Dermis blood vessel endothelial cell (primary cell): ENCODE results near the gene INHBB. TPM values are rescaled to one million over a fixed set of nuclear protein-coding genes. Genes with fewer than 3 reads are reported as not detected.
A peak's percentile ranks its signal among the peaks of the same experiment; 100 is the strongest.

Source experiments
- DNase-seq: peaks from one replicate; pipeline ENCODE4 v3.0.0; 2010
- total RNA-seq: library from RNA; depleted of rRNA; stranded (reverse); fragments of >200 nt; gene quantifications from 2 replicates; pipeline ENCODE4 v1.2.3, GENCODE V29; 2014

INHBB gene
- total RNA-seq, 1 donor from 2014 or later = 8.5 TPM

DNA sequence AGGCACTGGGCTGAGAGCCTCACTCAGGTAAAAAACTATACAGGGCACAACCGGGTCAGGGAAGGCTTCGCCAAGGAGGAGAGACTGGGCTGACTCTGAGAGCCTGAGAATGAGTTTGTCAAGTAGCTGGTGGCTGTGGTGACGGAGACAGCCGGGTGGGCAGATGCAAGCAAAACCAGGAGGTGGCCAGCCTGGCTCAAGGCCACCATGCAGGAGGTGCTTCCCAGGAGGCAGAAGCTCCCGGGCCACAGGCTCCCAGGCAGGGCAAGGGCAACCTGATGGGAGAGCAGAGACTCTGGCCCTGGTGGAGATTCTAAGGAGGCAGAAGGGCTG is 2.9 kb upstream of the INHBB start:
- DNase-seq = no peak

DNA sequence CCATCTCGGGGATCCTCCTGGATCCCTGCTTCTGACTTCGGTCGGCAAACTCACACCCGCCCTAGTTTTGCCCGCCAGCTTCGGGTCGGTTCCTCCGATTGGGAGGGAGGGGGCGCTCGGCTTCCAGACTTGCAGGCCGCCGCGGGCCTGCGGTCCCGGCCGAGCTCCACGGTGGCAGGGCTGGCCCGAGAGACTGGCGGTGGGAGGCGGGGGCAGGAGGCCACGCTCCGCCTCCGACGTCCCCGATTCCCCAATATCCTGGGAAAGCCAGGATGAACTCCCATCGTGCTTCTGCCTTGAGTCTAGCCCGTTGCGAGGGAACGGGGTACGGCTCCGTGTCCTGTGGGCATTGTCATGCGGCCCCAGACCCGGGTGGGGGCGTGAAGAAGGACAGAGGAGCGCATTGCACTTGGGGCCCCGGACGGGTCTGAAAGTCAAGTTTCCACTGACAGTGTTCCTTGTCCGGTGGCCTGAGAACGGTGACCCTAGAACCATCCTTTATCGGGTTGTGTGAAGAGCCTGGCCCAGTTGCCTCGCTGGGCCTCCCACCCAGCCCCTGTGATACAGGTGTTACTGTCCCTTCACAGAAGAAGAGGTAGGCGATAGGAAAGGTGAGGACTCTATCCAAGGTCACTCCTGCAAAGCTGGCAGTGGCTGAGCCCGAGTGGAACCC is 2.4 kb upstream of the INHBB start:
- peak; percentile 90 for DNase-seq

DNA sequence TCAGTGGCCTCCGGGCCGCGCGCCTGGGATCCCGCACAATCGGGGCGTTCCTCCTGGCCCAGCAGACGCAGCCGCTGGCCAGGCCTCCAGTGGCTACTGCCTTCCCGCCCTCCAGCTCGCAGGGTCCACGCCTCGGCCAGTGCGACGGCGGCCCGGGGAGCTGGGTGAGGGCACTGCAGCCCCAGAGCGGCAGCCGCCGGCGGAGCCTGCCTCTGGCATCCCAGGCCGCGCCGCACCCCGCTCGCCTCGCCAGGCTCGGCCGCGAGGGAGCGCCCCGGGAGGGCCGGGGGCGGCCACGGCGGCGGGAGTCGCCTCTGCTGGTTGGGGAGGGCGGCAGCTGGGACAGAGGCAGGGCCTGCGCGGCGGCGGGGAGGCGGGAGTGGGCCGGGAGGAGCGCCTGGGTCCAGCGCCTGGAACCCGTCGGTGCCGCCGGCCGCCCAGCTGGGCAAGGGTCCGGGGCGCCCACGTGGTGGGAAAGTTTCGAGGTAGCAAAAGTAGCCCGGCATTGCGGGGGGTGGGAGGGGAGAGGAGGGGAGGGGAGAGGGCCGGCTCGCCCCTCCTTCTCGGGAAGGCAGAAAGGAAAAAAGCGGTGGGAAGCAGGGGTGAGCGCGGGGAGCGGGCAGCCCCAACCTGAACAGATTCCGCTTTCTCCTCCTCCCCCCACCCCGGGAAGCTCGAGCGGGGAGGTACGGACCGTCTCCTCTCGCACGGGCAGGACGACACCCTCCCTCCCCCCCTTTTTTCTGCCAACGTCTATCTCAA is 1.5 kb upstream of the INHBB start:
- DNase-seq = peak; percentile 39

DNA sequence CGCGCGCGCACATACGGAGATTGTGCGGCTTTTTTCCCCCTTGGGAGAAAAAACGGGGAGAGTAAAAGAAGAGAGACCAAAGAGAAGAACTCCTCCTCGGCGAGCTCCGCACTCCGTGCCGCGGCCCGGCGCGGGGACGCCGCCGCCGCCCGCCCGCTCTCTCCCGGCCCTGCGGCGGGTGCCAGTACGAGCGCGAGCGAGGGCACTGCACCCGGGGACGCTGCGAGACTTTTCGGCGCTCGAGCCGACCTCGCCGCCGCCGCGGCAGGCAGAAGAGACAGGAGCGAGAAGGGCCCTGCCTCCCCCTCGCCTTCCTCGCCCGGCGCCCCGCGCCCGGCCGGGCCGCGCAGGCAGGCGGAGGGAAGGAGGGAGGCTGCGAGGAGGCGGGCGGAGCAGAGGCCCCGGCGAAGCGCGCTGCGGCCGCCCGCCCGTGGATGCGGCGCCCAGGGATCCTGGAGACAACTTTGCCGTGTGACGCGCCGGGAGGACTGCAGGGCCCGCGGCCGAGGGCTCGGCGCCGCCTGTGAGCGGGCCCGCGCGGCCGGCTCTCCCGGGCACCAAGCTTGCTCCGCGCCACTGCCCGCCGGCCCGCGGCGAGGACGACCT is 857 bp upstream of the INHBB start:
- DNase-seq = peak; percentile 26

DNA sequence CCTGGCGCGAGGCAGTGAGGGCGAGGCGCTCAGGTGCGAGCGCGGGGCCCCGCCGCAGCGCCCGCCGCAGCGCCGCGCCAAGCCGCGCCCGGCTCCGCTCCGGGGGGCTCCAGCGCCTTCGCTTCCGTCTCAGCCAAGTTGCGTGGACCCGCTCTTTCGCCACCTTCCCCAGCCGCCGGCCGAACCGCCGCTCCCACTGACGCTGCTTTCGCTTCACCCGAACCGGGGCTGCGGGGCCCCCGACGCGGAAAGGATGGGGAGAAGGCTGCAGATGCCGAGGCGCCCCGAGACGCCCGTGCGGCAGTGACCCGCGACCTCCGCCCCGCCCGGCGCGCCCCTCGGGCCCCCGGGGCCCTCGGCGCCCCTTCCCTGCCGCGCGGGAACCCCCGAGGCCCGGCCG is 328 bp upstream of the INHBB start:
- DNase-seq = no peak

DNA sequence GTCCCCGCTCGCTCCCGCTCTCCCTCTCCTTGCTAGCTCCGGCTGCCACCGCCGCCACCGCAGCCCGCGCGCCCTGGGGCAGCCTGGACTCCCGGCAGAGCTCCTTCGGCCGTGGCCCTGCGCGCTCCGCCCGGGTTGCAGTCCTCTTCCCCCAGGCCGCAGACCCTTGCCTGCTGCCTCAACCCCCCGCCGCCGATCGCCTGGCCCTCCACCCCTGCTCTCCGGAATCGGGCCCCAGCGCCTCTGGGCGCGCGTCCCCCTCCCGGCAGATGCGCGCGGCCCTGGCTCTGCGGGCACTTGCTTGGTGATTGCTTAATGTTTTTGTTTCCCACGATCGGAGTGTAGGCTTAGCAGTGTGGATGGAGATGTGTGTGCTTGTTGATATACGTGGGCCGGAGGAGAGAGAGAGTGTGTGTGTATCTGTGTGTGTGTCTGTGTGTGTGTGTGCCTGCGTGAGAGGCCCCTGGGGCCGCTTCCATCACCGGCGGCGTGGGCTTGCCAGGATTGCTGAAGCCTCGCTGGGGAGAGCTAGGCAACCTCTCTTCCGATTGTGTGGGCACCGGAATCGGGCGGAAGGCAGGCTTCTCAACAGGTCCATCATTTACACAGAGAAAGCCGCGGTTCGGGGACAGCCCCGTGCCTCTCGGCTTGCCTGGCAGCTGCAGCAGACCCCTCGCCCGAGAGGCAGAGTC is 877 bp downstream of the INHBB start:
- peak; percentile 26 for DNase-seq

DNA sequence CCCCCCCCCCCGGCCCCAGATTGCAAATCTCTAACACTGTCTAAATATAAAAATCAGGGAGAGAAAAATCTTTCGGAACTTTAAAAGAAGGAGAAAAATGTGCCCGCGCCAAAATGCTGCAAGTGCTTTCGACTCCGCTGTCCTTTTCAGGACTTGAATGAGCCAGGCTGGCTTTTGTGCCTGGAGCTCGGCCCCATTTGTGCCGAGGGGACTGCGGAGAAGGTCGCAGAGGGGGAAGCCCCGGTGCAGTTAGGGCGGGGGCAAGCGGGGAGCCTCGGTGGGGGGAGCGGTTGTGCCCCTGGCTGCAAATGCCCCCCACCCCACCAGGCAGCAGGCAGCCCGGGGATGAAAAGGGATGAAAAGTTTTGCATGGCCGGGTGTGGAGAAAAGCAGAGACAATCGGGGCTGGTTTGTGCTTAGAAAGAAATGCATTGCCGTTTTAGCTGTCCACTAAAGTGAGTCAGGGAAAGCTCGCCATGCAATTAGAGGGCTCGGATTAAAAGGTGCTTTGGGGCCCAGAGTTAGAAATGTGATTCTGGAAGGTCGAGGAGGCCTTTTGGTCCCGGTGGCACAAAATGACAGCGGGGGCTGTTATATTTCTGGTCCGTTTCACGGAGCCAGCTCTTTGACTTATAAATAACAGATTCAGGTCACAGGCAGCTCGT is 1.6 kb downstream of the INHBB start:
- DNase-seq = peak; percentile 39

DNA sequence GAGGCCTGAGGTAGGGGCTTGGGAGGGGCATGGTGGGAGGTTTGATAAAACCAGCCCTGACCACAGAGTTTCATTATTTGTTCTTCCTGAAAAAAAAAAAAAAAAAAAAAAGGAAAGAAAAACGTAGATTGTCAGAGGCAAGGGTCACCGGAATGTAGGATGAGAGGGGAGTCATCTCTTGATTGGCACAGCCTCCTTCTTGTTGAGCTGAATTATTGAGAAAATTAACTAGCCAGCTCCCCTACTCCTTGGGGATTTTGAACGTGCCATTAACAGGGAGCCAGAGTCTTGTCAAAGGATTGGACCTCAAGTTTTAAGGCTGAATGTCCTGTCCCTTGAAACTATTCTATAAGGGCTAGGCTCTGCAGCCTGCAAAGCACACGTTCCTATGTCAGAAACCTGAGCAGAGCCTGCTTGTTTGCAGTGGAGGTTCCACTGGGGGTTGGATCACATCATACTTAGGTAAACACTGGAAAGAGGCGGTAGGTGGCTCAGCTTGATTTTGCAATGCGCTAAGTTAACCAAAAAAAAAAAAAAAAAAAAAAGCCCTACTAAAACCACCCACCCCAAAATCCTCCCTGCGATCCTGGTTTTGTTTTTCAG is 2.3 kb downstream of the INHBB start:
- DNase-seq = no peak

DNA sequence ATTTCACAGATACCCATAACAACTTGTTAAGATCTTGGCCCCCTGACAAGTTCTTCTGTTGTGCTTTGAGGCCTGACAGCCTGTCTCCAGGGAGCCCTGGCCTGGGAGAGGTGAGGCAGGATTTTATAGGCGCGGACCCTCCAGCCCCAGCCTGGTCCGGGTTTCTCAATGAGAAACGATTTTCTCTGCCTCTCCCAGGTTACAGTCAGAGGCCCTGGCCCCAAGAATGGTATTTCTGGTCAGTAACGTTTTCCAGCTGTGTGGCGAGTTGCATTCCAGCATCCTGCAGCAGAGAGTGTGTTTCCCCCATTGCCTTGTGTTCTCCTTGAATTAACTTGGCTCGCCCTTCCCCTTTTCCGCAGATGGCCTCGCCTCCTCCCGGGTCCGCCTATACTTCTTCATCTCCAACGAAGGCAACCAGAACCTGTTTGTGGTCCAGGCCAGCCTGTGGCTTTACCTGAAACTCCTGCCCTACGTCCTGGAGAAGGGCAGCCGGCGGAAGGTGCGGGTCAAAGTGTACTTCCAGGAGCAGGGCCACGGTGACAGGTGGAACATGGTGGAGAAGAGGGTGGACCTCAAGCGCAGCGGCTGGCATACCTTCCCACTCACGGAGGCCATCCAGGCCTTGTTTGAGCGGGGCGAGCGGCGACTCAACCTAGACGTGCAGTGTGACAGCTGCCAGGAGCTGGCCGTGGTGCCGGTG is 3.0 kb downstream of the INHBB start:
- no peak for DNase-seq

DNA sequence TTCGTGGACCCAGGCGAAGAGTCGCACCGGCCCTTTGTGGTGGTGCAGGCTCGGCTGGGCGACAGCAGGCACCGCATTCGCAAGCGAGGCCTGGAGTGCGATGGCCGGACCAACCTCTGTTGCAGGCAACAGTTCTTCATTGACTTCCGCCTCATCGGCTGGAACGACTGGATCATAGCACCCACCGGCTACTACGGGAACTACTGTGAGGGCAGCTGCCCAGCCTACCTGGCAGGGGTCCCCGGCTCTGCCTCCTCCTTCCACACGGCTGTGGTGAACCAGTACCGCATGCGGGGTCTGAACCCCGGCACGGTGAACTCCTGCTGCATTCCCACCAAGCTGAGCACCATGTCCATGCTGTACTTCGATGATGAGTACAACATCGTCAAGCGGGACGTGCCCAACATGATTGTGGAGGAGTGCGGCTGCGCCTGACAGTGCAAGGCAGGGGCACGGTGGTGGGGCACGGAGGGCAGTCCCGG is 3.5 kb downstream of the INHBB start:
- no peak for DNase-seq

DNA sequence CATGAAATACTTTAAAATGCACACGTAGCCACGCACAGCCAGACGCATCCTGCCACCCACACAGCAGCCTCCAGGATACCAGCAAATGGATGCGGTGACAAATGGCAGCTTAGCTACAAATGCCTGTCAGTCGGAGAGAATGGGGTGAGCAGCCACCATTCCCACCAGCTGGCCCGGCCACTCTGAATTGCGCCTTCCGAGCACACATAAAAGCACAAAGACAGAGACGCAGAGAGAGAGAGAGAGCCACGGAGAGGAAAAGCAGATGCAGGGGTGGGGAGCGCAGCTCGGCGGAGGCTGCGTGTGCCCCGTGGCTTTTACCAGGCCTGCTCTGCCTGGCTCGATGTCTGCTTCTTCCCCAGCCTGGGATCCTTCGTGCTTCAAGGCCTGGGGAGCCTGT is 4.1 kb downstream of the INHBB start:
- DNase-seq = no peak

DNA sequence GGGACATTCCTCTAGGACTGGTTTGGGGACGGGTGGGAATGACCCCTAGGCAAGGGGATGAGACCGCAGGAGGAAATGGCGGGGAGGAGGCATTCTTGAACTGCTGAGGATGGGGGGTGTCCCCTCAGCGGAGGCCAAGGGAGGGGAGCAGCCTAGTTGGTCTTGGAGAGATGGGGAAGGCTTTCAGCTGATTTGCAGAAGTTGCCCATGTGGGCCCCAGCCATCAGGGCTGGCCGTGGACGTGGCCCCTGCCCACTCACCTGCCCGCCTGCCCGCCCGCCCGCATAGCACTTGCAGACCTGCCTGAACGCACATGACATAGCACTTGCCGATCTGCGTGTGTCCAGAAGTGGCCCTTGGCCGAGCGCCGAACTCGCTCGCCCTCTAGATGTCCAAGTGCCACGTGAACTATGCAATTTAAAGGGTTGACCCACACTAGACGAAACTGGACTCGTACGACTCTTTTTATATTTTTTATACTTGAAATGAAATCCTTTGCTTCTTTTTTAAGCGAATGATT is 4.9 kb downstream of the INHBB start:
- DNase-seq = no peak

DNA sequence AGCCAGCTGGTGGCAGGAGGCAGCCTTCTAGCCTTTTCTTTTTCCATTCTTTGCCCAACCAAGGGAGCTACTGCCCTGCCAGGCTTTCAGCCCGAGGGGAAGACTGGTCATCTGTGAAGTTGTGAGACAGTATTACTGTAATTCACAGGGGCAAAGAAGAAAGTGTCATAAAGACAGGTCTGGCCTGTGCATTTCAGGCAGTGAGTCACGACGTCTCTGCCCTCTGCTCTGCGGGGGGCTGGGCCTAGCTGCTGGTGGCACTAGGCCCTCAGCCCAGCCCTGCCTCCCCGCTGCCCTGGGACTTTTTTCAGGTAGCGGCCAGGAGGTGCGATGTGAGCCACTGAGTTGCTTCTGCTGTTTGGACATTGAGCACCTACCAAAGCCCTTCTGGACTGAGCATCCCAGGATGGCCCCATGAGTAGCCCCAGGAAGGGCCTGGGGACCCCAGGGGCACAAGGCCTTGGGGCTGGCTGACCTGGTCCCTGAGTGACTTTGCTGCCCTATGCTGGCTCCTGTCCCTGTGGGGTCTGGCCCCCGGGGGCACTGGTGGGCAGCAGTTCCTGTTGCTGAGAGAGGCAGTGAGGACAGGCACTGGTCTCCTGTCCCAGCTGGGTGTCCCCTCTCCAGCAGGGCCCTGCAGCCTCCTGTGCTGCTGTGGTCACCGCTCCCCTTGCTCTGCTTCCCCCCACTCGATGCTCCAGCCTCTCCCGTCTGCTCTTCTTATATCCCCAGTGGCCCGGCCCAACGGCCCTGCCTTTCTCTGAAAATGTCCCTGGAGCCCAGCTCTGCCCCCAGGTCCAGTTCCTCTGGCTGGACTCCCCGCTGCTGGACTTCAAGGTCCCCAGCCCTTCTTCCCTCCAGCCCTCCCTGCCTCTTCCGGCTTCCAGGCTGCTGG is 7.0 kb downstream of the INHBB start:
- DNase-seq = no peak

DNA sequence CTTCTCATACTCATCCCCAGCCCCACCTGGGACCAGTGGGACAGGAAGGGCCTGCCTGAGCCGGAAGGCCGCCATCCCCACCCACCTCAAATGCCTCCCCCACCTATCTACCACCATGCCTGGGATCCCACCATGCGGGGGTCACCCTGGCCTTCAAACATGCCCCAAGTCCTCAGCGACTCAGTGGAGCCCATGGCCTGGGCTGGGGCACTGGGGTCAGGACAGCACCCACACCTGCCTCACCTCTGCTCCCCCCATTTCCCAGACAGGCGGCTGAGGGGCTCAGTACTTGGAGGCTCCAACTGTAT is 7.6 kb downstream of the INHBB start:
- no peak for DNase-seq

DNA sequence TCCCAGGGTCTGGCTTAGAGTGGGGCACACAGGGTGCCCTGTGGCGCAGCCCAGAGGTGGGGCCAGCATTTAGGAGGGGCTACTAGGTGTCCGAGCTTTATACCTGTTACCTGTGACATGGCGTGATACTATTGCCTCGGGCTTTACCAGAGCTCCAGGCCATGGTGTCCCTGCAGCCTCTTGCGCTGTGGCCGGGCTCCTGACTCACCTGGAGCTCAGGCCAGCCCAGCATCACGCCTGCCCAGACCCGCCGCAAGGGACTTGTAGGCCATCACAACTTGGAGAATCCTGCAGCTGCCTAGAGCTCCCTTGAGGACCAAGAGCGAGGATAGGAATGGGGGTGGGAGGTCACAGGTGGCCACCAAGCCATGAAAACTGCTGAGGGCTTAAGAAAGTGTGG is 8.0 kb downstream of the INHBB start:
- DNase-seq = no peak

DNA sequence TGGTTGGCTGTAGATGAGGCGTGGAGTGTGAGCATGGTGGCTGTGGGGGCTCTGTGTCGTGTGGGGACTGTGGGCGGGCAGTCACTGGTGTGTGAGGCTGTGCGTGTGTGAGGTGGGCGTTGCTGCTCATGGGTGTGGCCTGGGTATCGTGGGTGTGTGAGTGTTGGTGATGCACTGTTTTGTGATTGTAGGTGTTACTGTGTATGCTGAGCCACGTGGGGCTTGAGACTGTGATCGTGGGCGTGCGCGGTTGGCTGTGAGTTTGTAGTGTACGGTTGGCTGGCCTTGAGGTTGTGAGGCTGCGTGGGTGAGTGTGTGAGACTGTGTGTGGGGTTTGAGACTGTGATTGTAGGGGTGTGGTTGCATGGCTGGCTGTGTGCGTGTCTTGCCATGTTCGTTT is 8.5 kb downstream of the INHBB start:
- no peak for DNase-seq

DNA sequence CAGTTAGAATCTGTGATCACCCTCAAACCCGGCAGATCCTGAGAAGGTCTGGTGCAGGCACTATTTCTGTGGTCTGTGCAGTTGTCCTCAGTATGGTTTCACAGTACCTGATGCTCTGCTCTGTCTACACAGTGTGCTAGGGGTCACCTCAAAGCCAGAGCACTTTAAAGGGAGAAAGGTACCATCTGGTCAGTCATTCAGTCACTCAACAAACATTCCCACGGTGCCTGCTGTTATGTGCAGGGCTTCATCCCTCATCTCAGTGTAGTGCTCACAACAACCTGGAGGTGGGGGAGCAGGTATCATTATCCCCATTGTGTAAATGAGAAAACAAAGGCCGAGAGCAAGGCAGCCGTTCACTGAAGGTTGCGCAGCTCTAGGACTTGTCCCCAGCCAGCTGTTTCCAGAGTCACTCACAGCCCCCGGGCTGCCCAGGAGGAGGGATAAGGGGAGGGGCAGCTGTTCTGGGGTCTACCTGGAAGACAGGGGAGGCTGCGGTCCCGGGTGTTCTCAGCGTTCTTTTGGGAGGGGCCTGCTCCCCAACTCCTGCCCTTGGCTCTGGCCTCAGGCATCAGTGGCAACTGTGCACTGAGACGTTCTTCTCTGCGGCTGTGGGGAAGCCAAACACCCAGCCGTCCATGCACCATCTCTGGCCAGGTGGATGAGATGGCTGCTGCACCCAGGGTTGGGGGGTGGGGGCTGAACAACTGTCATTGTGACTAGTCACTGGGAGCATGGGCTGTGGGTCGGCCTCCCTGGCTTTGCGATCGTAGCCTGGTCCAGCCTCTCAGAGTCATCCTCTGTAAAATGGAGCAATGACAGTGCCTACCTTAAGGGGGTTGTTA is 9.2 kb downstream of the INHBB start:
- DNase-seq = no peak

DNA sequence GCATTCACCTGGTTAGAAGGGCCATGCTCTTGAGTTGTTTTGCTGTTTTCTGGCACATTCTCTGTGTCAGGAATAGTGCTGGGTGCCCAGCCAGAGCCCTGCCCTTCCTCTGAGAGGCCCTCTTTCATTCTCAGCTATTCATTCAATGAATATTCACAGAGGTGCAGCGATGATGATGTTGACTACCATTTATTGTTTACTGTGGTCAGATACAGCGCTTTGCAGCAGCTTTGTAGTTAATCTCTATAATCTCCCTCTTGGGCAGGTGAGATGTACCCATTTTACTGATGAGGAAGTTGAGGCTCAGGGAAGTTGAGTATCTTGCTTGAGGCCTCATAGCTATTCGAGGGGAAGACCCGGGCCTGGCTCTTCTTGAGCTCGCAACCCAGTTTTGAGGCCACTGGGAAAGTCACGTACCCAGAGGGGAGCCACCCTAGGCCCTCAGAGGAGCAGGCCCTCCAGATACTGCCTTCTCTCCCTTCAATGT is 9.9 kb downstream of the INHBB start:
- no peak for DNase-seq

DNA sequence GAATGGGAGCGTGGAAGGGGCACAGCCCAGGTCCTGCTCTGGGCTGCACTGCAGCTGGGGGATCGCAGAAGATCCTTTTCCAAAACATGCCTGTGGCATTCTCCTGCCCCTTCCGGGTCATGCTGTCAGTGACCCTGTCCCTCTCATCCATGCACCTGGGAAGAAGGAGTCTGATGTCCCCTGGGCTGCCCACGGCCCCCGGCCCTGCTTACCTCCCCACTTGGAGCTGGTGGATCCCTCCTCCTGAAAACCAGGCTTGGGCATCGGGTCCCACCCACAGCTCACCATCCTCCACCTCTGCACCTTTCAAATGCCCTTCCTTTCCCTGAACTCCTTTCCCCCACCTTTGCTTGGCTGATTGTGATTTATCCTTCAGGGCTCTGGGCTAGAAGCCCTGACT is 11.8 kb downstream of the INHBB start:
- no peak for DNase-seq
